Right lobe of liver (tissue), 4 donors: Measurements from ENCODE around the gene PDE7B.

Experiments used
- CTCF ChIP-seq, 4 donors: fragments of 200-600 bp in 3 of 4; fragments of 450-650 bp in 1 of 4; IDR thresholded peaks; one replicate each; pipeline versions ENCODE4 v1.5.1 to v1.8.0; 2016 to 2022; ENCODE audit warnings: antibody characterized with exemption in 4 of 4, mild to moderate bottlenecking in 2 of 4
- POLR2A ChIP-seq: fragments of 450-650 bp; IDR thresholded peaks from one replicate; pipeline ENCODE4 v1.6.1; 2017; ENCODE audit warnings: antibody characterized with exemption, mild to moderate bottlenecking
- donor health status: DM: no; HTN: no; CAD: no.
- donor health status: DM: no; HTN: no; CAD: no.
- donor health status: DM: no; HTN: yes; CAD: no.

GRCh38 chr6:135902756-135903331 lies 51.3 kb downstream of the PDE7B start:
- no peak for TF ChIP-seq CTCF (IDR thresholded peaks at IDR 0.05)
- TF ChIP-seq POLR2A, result no peak
